DOHH2 (cell line): ENCODE data around the gene TNFAIP2.

Source experiments
- H3F3A ChIP-seq: fragments of 200-600 bp; sonication (generic), shearing (Covaris generic); 2 replicates; pipeline ENCODE4 v1.6.0; 2016; ENCODE audit warnings: antibody characterized with exemption, mild to moderate bottlenecking; ENCODE audit not compliant: control insufficient read depth, insufficient read depth
- H3K27ac ChIP-seq: fragments of 200-600 bp; sonication (generic); 2 replicates; pipeline ENCODE4 v1.5.1; 2014; ENCODE audit warnings: low read depth, mild to moderate bottlenecking, low read length, moderate library complexity
- H3K27me3 ChIP-seq: fragments of 200-600 bp; sonication (generic); 2 replicates; pipeline ENCODE4 v1.6.1; 2014; ENCODE audit warnings: mild to moderate bottlenecking, low read length, mixed read lengths; ENCODE audit not compliant: control insufficient read depth
- H3K36me3 ChIP-seq: fragments of 200-600 bp; sonication (generic); 2 replicates; pipeline ENCODE4 v1.6.1; 2014; ENCODE audit warnings: mild to moderate bottlenecking, low read length, moderate library complexity, mixed read lengths; ENCODE audit not compliant: control insufficient read depth
- H3K4me1 ChIP-seq: fragments of 200-600 bp; sonication (generic); 2 replicates; pipeline ENCODE4 v1.6.1; 2014; ENCODE audit warnings: mild to moderate bottlenecking, low read length, mixed read lengths; ENCODE audit not compliant: control insufficient read depth
- H3K4me2 ChIP-seq: fragments of 200-600 bp; sonication (generic); 2 replicates; pipeline ENCODE4 v1.6.0; 2014; ENCODE audit warnings: mild to moderate bottlenecking, low read length, moderate library complexity
- H3K4me3 ChIP-seq: fragments of 200-600 bp; sonication (generic); 2 replicates; pipeline ENCODE4 v1.5.1; 2014; ENCODE audit warnings: mild to moderate bottlenecking, low read length, mixed read lengths
- H3K79me2 ChIP-seq: fragments of 200-600 bp; sonication (generic); 2 replicates; pipeline ENCODE4 v1.6.1; 2014; ENCODE audit warnings: mild to moderate bottlenecking, low read length, mixed read lengths; ENCODE audit not compliant: control insufficient read depth
- H3K9me2 ChIP-seq: fragments of 200-600 bp; sonication (generic); replicated peaks from 2 replicates; pipeline ENCODE4 v1.6.1; 2014; ENCODE audit warnings: mild to moderate bottlenecking, low read length, mixed read lengths; ENCODE audit not compliant: control insufficient read depth
- H3K9me3 ChIP-seq: fragments of 200-600 bp; sonication (generic); 2 replicates; pipeline ENCODE4 v1.6.1; 2014; ENCODE audit warnings: antibody characterized with exemption, low read length, mixed read lengths; ENCODE audit not compliant: control insufficient read depth, insufficient read depth
- H4K20me1 ChIP-seq: fragments of 200-600 bp; sonication (generic); 2 replicates; pipeline ENCODE4 v1.6.0; 2014; ENCODE audit warnings: low read depth, mild to moderate bottlenecking, antibody characterized with exemption, low read length, moderate library complexity; ENCODE audit not compliant: control insufficient read depth, insufficient read depth
- EZH2phosphoT487 ChIP-seq: fragments of 200-600 bp; sonication (generic); IDR thresholded peaks from 2 replicates; pipeline ENCODE4 v1.6.1; 2017; ENCODE audit warnings: borderline replicate concordance, mild to moderate bottlenecking, antibody characterized with exemption, low read length, moderate library complexity, mixed read lengths
- TF ChIP-seq, protein P1 (sequence below): fragments of 200-600 bp; sonication (generic); IDR thresholded peaks from one replicate; pipeline ENCODE4 v1.5.1; 2014; ENCODE audit warnings: antibody characterized with exemption, mild to moderate bottlenecking, low read depth, low read length; ENCODE audit not compliant: poor library complexity, severe bottlenecking

Gene TNFAIP2

DNA sequence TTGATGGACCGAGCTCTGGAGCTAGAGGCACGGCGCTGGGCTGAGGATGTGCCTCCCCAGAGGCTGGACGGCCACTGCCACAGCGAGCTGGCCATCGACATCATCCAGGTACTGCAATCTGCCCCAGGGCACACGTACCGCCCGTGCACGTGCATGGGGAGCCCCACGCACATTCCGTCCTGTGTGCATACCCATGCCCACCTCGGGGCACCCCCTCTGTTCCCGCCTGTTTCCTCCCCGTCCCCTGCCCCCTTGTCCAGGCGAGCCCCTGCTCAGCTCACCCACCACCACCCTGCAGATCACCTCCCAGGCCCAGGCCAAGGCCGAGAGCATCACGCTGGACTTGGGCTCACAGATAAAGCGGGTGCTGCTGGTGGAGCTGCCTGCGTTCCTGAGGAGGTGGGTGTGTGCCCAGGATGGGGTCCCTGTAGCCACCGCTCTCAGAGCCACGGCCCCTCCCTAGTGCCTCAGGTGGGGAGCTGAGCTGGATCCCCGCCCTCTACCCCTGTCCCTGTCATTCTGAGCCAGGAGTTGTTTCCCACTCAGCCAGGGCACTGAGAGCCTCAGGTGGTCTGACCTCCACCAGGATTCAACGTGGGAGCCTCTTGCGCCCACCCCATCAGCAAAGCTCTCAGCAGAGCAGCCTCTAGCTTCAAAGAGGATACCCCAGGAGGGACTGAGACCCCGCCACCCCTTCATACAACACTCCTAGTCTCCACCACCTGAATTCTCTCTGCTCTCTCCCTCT, 6.9 kb downstream of the TNFAIP2 start:
- Histone ChIP-seq H3K4me3 (no peak overlapping the region), H3K4me1 (peaks cover 10% of the 10 kb centered on the region), H3F3A (no peaks in the 10 kb centered on the region), H3K79me2 (no peaks in the 10 kb centered on the region), H3K9me2 (no peaks in the 10 kb centered on the region), H4K20me1 (no peaks in the 10 kb centered on the region), H3K27ac (no peak overlapping the region), H3K27me3 (no peaks in the 10 kb centered on the region), H3K36me3 (peaks cover 6% of the 10 kb centered on the region), H3K9me3 (no peaks in the 10 kb centered on the region), H3K4me2 (no peak overlapping the region)
- TF ChIP-seq EZH2phosphoT487: no peak
- TF ChIP-seq, protein P1, sequence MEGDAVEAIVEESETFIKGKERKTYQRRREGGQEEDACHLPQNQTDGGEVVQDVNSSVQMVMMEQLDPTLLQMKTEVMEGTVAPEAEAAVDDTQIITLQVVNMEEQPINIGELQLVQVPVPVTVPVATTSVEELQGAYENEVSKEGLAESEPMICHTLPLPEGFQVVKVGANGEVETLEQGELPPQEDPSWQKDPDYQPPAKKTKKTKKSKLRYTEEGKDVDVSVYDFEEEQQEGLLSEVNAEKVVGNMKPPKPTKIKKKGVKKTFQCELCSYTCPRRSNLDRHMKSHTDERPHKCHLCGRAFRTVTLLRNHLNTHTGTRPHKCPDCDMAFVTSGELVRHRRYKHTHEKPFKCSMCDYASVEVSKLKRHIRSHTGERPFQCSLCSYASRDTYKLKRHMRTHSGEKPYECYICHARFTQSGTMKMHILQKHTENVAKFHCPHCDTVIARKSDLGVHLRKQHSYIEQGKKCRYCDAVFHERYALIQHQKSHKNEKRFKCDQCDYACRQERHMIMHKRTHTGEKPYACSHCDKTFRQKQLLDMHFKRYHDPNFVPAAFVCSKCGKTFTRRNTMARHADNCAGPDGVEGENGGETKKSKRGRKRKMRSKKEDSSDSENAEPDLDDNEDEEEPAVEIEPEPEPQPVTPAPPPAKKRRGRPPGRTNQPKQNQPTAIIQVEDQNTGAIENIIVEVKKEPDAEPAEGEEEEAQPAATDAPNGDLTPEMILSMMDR: no peak

DNA sequence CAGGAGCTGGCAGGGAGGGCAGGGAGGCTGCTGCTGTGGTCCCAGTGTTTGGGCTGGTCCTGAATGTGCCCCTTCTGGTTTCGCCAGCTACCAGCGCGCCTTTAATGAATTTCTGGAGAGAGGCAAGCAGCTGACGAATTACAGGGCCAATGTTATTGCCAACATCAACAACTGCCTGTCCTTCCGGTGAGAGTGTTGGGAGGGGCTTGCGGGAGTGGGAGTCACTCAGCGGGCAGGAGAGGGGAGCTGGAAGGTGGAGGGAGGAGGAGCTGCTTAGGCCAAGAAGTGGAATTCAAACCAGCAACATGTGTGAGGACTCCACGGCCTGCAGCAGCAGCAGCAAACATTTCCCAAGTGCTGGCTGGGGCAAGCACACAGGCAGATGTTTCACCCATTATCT, 7.7 kb downstream of the TNFAIP2 start:
- Histone ChIP-seq H3K79me2 (no peaks in the 10 kb centered on the region), H4K20me1 (no peaks in the 10 kb centered on the region), H3K36me3 (peaks cover 6% of the 10 kb centered on the region), H3K4me3 (no peak overlapping the region), H3K9me3 (no peaks in the 10 kb centered on the region), H3K27me3 (no peaks in the 10 kb centered on the region), H3F3A (no peaks in the 10 kb centered on the region), H3K4me2 (no peak overlapping the region), H3K4me1 (peaks cover 10% of the 10 kb centered on the region), H3K9me2 (no peaks in the 10 kb centered on the region), H3K27ac (no peak overlapping the region)
- TF ChIP-seq, protein P1: no peak
- TF ChIP-seq EZH2phosphoT487: no peak

DNA sequence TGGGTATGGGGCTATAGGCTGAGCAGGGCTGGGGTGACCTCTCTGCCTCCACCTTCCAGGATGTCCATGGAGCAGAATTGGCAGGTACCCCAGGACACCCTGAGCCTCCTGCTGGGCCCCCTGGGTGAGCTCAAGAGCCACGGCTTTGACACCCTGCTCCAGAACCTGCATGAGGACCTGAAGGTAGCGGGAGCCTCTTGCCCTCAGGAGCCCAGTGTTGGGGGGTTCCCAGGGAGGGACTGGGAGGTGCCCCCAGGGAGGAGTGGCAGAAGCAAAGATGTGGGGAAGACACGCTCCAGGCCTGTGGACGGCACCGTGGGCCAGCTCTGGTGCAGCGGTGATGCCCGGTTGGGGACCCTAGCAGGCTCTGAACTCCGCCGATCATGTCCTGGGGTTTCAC, 8.3 kb downstream of the TNFAIP2 start:
- peaks cover 6% of the 10 kb centered on the region for H3K36me3 ChIP-seq
- no peak overlapping the region for H3K4me2 ChIP-seq
- H3K27me3 ChIP-seq: no peaks in the 10 kb centered on the region
- no peaks in the 10 kb centered on the region for H4K20me1 ChIP-seq
- no peaks in the 10 kb centered on the region for H3K79me2 ChIP-seq
- H3K9me3 ChIP-seq: no peaks in the 10 kb centered on the region
- H3K9me2 ChIP-seq: no peaks in the 10 kb centered on the region
- H3K27ac ChIP-seq: no peak overlapping the region
- peaks cover 10% of the 10 kb centered on the region for H3K4me1 ChIP-seq
- no peak for TF ChIP-seq EZH2phosphoT487
- TF ChIP-seq, protein P1: no peak
- no peak overlapping the region for H3K4me3 ChIP-seq
- no peaks in the 10 kb centered on the region for H3F3A ChIP-seq
